BJ (cell line): ENCODE measurements around the gene SOX15. TPM values are rescaled to one million over a fixed set of nuclear protein-coding genes. Genes with fewer than 3 reads are reported as not detected.

Experiments
- CTCF ChIA-PET: fragments of 350-600 bp; formaldehyde crosslinking; extraction: SDS; loops from one replicate; lab custom pipeline; 2021; ENCODE audit warnings: antibody characterized with exemption, inconsistent platforms; lab: Yijun Ruan, JAX
- POLR2A ChIA-PET: fragments of 300-600 bp; sonication (Branson Sonifier 250); formaldehyde crosslinking; extraction: SDS; loops from one replicate; lab custom pipeline; 2021; ENCODE audit warnings: antibody characterized with exemption; lab: Charles Lee
- DNase-seq: peaks from one replicate; pipeline ENCODE4 v3.0.0-alpha.2; 2011; ENCODE audit warnings: low read depth
- H3K27me3 ChIP-seq: 2 replicates; pipeline ENCODE4 v1.6.0; 2011; ENCODE audit warnings: low read length; ENCODE audit not compliant: control insufficient read depth, insufficient read depth
- H3K36me3 ChIP-seq: 2 replicates; pipeline ENCODE4 v1.5.1; 2011; ENCODE audit warnings: low read length; ENCODE audit not compliant: control insufficient read depth, insufficient read depth
- H3K4me3 ChIP-seq: 2 replicates; pipeline ENCODE4 v1.5.1; 2011; ENCODE audit warnings: low read depth, mild to moderate bottlenecking, control low read depth, low read length
- polyA plus RNA-seq: library from polyadenylated mRNA; depleted of rRNA; stranded (reverse); fragments of >200 nt; gene quantifications from 2 replicates; pipeline ENCODE4 v1.2.3, GENCODE V29; 2011
- TF ChIP-seq, protein P1 (sequence below): IDR thresholded peaks from 2 replicates; pipeline ENCODE4 v1.5.1; 2011; ENCODE audit warnings: low read depth, mild to moderate bottlenecking, control low read depth, inconsistent platforms, low read length, moderate library complexity; ENCODE audit not compliant: insufficient read depth

Gene SOX15
- polyA plus RNA-seq, 1 experiment = 0.34 TPM

DNA sequence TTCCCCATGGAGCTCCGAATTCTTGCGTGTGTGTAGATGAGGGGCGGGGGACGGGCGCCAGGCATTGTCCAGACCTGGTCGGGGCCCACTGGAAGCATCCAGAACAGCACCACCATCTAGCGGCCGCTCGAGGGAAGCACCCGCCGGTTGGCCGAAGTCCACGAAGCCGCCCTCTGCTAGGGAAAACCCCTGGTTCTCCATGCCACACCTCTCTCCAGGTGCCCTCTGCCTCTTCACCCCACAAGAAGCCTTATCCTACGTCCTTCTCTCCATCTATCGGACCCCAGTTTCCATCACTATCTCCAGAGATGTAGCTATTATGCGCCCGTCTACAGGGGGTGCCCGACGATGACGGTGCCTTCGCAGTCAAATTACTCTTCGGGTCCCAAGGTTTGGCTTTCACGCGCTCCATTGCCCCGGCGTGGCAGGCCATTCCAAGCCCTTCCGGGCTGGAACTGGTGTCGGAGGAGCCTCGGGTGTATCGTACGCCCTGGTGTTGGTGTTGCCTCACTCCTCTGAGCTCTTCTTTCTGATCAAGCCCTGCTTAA lies 28.8 kb downstream of the SOX15 start:
- Histone ChIP-seq H3K4me3 (peak overlapping the region; percentile 85), H3K27me3 (no peaks in the 10 kb centered on the region), H3K36me3 (peaks cover 13% of the 10 kb centered on the region)
- CTCF ChIA-PET = interaction anchor here (0.6 to 3.7 kb wide), 60 partner anchors 9 to 515 kb away, joined by 3 to 95 read pairs (median 4); partner anchors contain the start of genes MPDU1, SAT2, SPEM1 and TMEM102
- TF ChIP-seq, protein P1, sequence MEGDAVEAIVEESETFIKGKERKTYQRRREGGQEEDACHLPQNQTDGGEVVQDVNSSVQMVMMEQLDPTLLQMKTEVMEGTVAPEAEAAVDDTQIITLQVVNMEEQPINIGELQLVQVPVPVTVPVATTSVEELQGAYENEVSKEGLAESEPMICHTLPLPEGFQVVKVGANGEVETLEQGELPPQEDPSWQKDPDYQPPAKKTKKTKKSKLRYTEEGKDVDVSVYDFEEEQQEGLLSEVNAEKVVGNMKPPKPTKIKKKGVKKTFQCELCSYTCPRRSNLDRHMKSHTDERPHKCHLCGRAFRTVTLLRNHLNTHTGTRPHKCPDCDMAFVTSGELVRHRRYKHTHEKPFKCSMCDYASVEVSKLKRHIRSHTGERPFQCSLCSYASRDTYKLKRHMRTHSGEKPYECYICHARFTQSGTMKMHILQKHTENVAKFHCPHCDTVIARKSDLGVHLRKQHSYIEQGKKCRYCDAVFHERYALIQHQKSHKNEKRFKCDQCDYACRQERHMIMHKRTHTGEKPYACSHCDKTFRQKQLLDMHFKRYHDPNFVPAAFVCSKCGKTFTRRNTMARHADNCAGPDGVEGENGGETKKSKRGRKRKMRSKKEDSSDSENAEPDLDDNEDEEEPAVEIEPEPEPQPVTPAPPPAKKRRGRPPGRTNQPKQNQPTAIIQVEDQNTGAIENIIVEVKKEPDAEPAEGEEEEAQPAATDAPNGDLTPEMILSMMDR = peak; percentile 92
- no peak for DNase-seq
- POLR2A ChIA-PET = interaction anchor here (0.6 to 1.1 kb wide), 8 partner anchors 13 to 273 kb away, joined by 3 to 5 read pairs (median 3); partner anchors contain the start of genes NEURL4 and SPEM2

DNA sequence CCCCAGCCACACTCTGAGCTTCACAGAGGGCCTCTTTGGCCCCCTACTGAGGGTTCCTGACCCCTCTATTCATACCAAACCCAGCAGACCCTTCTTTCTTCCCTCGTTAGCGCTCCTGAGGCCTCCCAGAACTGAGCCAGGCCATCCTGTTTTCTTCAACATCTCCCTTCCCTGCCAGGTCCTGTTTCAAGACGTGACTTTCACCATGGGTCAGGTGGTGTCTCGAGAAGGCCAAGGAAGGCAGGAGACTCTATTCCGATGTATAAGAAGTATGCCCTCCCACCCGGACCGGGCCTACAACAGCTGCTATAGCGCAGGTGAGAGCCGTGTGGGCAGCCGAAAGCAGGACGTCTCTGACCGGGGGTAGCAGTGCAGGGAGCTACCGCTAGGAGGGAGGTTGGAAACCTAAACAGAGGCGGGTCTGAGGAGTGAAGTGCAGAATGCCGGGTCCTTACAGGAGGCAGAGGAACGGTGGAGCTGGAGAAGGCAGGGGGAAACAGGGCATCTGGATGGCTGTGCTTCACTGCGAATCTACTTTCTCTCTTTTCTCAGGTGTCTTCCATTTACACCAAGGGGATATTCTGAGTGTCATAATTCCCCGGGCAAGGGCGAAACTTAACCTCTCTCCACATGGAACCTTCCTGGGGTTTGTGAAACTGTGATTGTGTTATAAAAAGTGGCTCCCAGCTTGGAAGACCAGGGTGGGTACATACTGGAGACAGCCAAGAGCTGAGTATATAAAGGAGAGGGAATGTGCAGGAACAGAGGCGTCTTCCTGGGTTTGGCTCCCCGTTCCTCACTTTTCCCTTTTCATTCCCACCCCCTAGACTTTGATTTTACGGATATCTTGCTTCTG lies 29.5 kb downstream of the SOX15 start:
- peaks cover 10% of the 10 kb centered on the region for H3K36me3 ChIP-seq
- TF ChIP-seq, protein P1 = peak; percentile 82
- POLR2A ChIA-PET = interaction anchor here (0.6 to 1.1 kb wide), 7 partner anchors 74 to 272 kb away, joined by 3 to 5 read pairs (median 3); partner anchors contain the start of genes NEURL4 and SPEM2
- H3K27me3 ChIP-seq = no peaks in the 10 kb centered on the region
- no peak for DNase-seq
- peak overlapping the region; percentile 85; the same call in 1 of the 2 replicates for H3K4me3 ChIP-seq
- CTCF ChIA-PET = interaction anchor here (0.6 to 3.7 kb wide), 62 partner anchors 10 to 514 kb away, joined by 3 to 95 read pairs (median 4); partner anchors contain the start of genes MPDU1, PHF23, SAT2 and SPEM1

DNA sequence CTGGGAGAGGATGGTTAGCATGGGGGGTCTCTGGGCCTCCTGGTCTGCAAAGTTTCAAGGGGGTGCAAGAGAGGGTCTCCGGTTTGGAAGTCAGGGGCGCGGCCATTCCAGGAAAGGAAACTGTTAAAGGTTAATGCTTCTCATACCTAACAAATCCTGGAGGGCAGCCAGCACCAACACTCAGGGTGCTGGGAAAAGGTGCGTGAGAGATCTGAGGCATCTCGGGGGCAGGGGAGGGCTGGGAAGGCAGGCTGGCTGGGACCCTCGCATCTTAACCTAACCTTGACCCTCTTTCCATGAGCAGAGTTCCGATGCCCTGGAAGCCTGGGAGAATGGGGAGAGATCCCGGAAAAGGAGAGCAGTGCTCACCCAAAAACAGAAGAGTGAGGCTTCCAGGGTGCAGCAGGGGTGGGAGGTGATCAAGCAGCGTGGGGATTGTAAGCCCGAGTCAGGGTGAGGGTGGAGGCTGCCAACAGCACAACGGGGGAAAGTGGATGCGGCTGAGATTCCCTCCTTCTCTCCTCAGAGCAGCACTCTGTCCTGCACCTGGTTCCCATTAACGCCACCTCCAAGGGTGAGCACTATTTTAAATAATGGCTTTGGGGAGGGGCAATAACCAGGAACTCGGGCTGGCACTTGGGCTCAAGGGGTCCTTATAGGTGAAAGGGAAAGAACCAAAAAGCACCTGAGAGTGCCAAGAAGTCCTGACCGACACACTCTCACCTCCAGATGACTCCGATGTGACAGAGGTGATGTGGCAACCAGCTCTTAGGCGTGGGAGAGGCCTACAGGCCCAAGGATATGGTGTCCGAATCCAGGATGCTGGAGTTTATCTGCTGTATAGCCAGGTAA lies 30.3 kb downstream of the SOX15 start:
- POLR2A ChIA-PET = interaction anchor here (1.0 kb wide), 1 partner anchor 73 kb away, joined by 5 read pairs; no protein-coding TSS in a partner anchor
- DNase-seq = no peak
- H3K36me3 ChIP-seq = peaks cover 4% of the 10 kb centered on the region
- CTCF ChIA-PET = interaction anchor here (0.6 to 3.7 kb wide), 45 partner anchors 9 to 514 kb away, joined by 3 to 95 read pairs (median 5); partner anchors contain the start of genes MPDU1, PHF23, SOX15 and TMEM102
- H3K4me3 ChIP-seq = no peak overlapping the region
- TF ChIP-seq, protein P1 = no peak
- no peaks in the 10 kb centered on the region for H3K27me3 ChIP-seq

DNA sequence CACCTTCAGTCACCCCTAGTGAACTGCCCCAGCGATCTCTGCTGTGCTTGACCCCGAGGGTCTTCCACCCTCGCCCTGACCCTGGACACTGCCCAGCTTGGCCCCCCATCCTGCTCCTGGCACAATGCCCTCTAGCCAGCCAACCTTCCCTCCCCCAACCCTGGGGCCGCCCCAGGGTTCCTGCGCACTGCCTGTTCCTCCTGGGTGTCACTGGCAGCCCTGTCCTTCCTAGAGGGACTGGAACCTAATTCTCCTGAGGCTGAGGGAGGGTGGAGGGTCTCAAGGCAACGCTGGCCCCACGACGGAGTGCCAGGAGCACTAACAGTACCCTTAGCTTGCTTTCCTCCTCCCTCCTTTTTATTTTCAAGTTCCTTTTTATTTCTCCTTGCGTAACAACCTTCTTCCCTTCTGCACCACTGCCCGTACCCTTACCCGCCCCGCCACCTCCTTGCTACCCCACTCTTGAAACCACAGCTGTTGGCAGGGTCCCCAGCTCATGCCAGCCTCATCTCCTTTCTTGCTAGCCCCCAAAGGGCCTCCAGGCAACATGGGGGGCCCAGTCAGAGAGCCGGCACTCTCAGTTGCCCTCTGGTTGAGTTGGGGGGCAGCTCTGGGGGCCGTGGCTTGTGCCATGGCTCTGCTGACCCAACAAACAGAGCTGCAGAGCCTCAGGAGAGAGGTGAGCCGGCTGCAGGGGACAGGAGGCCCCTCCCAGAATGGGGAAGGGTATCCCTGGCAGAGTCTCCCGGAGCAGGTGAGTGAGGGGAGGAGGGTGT lies 31.2 kb downstream of the SOX15 start, which contains the start of gene TNFSF13:
Gene TNFSF13 (plus strand): TSS at position 207 of the 776 bp plus-strand sequence. CDS start 290 bp downstream, at position 497.
- TF ChIP-seq, protein P1 = no peak
- CTCF ChIA-PET = interaction anchor here (0.7 to 3.7 kb wide), 7 partner anchors 11 to 122 kb away, joined by 3 to 95 read pairs (median 9); partner anchors contain the start of gene SOX15
- POLR2A ChIA-PET = no interaction called here
- Histone ChIP-seq H3K27me3 (no peaks in the 10 kb centered on the region), H3K36me3 (peaks cover 2% of the 10 kb centered on the region), H3K4me3 (no peak within 1 kb of the TSS)
- no peak for DNase-seq
